H9 (cell line): ENCODE data around the gene HEXA. TPM values are rescaled to one million over a fixed set of nuclear protein-coding genes. Genes with fewer than 3 reads are reported as not detected.

Experiments used
- DNase-seq: peaks from one replicate; pipeline ENCODE4 v3.0.0-alpha.2; 2017
- H2AFZ ChIP-seq: one replicate; pipeline ENCODE4 v1.6.1; 2013; ENCODE audit warnings: mild to moderate bottlenecking, low read length, control low read depth, moderate library complexity
- H2AK5ac ChIP-seq: 2 replicates; pipeline ENCODE4 v1.6.1; 2013; ENCODE audit warnings: low read length, control low read depth, mixed read lengths; ENCODE audit not compliant: insufficient read length
- H2BK120ac ChIP-seq: one replicate; pipeline ENCODE4 v1.6.1; 2013; ENCODE audit warnings: low read depth, mild to moderate bottlenecking, low read length, control low read depth, inconsistent platforms; ENCODE audit not compliant: poor library complexity, severe bottlenecking
- H2BK12ac ChIP-seq: 2 replicates; pipeline ENCODE4 v1.6.1; 2013; ENCODE audit warnings: low read length, control low read depth, mixed read lengths, low read depth; ENCODE audit not compliant: insufficient read length
- H2BK15ac ChIP-seq: 2 replicates; pipeline ENCODE4 v1.6.1; 2013; ENCODE audit warnings: low read depth, low read length, control low read depth
- H2BK20ac ChIP-seq: one replicate; pipeline ENCODE4 v1.6.1; 2013; ENCODE audit warnings: low read depth, mild to moderate bottlenecking, low read length, control low read depth, inconsistent platforms; ENCODE audit not compliant: poor library complexity, severe bottlenecking
- H2BK5ac ChIP-seq: 2 replicates; pipeline ENCODE4 v1.6.1; 2013; ENCODE audit warnings: low read length, control low read depth, mixed read lengths; ENCODE audit not compliant: insufficient read length
- H3K14ac ChIP-seq: 2 replicates; pipeline ENCODE4 v1.6.1; 2013; ENCODE audit warnings: low read length, control low read depth; ENCODE audit not compliant: insufficient read depth
- H3K18ac ChIP-seq: 2 replicates; pipeline ENCODE4 v1.6.1; 2013; ENCODE audit warnings: low read depth, mild to moderate bottlenecking, mixed read lengths, low read length, control low read depth; ENCODE audit not compliant: insufficient read length
- H3K23ac ChIP-seq: 2 replicates; pipeline ENCODE4 v1.6.1; 2013; ENCODE audit warnings: low read length, control low read depth, mixed read lengths, low read depth; ENCODE audit not compliant: insufficient read length
- H3K23me2 ChIP-seq: 2 replicates; pipeline ENCODE4 v1.6.1; 2013; ENCODE audit warnings: low read depth, mild to moderate bottlenecking, mixed read lengths, low read length, control low read depth; ENCODE audit not compliant: insufficient read length, poor library complexity, severe bottlenecking
- H3K27ac ChIP-seq: 2 replicates; pipeline ENCODE4 v1.5.1; 2013; ENCODE audit warnings: low read length, control low read depth, mixed read lengths, low read depth; ENCODE audit not compliant: insufficient read length
- H3K27me3 ChIP-seq: 2 replicates; pipeline ENCODE4 v1.6.1; 2013; ENCODE audit warnings: low read length, control low read depth, inconsistent platforms; ENCODE audit not compliant: insufficient read depth
- H3K4ac ChIP-seq: 2 replicates; pipeline ENCODE4 v1.6.1; 2013; ENCODE audit warnings: low read depth, mild to moderate bottlenecking, control low read depth, inconsistent platforms, low read length, moderate library complexity
- H3K4me1 ChIP-seq: 2 replicates; pipeline ENCODE4 v1.6.1; 2013; ENCODE audit warnings: low read length, control low read depth, inconsistent platforms; ENCODE audit not compliant: insufficient read depth
- H3K4me2 ChIP-seq: 2 replicates; pipeline ENCODE4 v1.6.1; 2013; ENCODE audit warnings: low read length, control low read depth, mixed read lengths; ENCODE audit not compliant: insufficient read length, insufficient read depth
- H3K56ac ChIP-seq: 2 replicates; pipeline ENCODE4 v1.6.1; 2013; ENCODE audit warnings: low read depth, mild to moderate bottlenecking, mixed read lengths, low read length, control low read depth; ENCODE audit not compliant: insufficient read length
- H3K79me1 ChIP-seq: 2 replicates; pipeline ENCODE4 v1.6.1; 2013; ENCODE audit warnings: low read depth, mild to moderate bottlenecking, moderate library complexity, low read length, control low read depth, inconsistent platforms; ENCODE audit not compliant: insufficient read depth, poor library complexity, severe bottlenecking
- H3K79me2 ChIP-seq: 2 replicates; pipeline ENCODE4 v1.6.1; 2013; ENCODE audit warnings: low read length, control low read depth, inconsistent platforms; ENCODE audit not compliant: insufficient read depth
- H3K9ac ChIP-seq: 2 replicates; pipeline ENCODE4 v1.6.1; 2013; ENCODE audit warnings: low read length, control low read depth, mixed read lengths; ENCODE audit not compliant: insufficient read length; ENCODE audit errors: extremely low read depth
- H3K9me3 ChIP-seq: one replicate; pipeline ENCODE4 v1.6.1; 2013; ENCODE audit warnings: low read depth, low read length, inconsistent platforms; ENCODE audit not compliant: control insufficient read depth
- H3T11ph ChIP-seq: one replicate; pipeline ENCODE4 v1.6.1; 2013; ENCODE audit warnings: mild to moderate bottlenecking, low read length, control low read depth, inconsistent platforms
- H4K20me1 ChIP-seq: one replicate; pipeline ENCODE4 v1.6.1; 2013; ENCODE audit not compliant: control insufficient read depth, insufficient read length, insufficient read depth
- H4K5ac ChIP-seq: 2 replicates; pipeline ENCODE4 v1.6.1; 2013; ENCODE audit warnings: low read depth, mild to moderate bottlenecking, mixed read lengths, low read length, control low read depth; ENCODE audit not compliant: insufficient read length
- H4K8ac ChIP-seq: replicated peaks from 2 replicates; pipeline ENCODE4 v1.6.1; 2013; ENCODE audit warnings: low read length, control low read depth, mixed read lengths, low read depth; ENCODE audit not compliant: insufficient read length
- H4K91ac ChIP-seq: 2 replicates; pipeline ENCODE4 v1.6.1; 2013; ENCODE audit warnings: low read depth, mild to moderate bottlenecking, moderate library complexity, mixed read lengths, low read length, control low read depth; ENCODE audit not compliant: insufficient read length
- H3K27ac Mint-ChIP-seq, 3 experiments: 2 replicates in 2 of 3; 3 replicates in 1 of 3; pipeline ENCODE4 v1.8.0; 2020 to 2021; ENCODE audit warnings: mixed read lengths in 3 of 3, mild to moderate bottlenecking in 1 of 3, moderate library complexity in 1 of 3
- H3K27me3 Mint-ChIP-seq: 2 replicates; pipeline ENCODE4 v1.8.0; 2021; ENCODE audit warnings: low read depth, mild to moderate bottlenecking, moderate library complexity, mixed read lengths
- H3K36me3 Mint-ChIP-seq, 3 experiments: 2 replicates in 2 of 3; 3 replicates in 1 of 3; pipeline ENCODE4 v1.8.0; 2020 to 2021; ENCODE audit warnings: low read depth in 3 of 3, mixed read lengths in 3 of 3; ENCODE audit not compliant: insufficient read depth in 1 of 3
- H3K4me1 Mint-ChIP-seq, 2 experiments: 2 replicates each; pipeline ENCODE4 v1.8.0; 2020; ENCODE audit warnings: mixed read lengths in 2 of 2
- H3K4me3 Mint-ChIP-seq, 2 experiments: 2 replicates in 1 of 2; 3 replicates in 1 of 2; pipeline ENCODE4 v1.8.0; 2020 to 2021; ENCODE audit warnings: mild to moderate bottlenecking in 2 of 2, mixed read lengths in 2 of 2, moderate library complexity in 1 of 2
- H3K9me3 Mint-ChIP-seq, 2 experiments: 2 replicates in 1 of 2; 3 replicates in 1 of 2; pipeline ENCODE4 v1.8.0; 2020; ENCODE audit warnings: mild to moderate bottlenecking in 2 of 2, mixed read lengths in 2 of 2, moderate library complexity in 1 of 2
- CTCF ChIP-seq: fragments of 200-600 bp; sonication (generic); conservative IDR thresholded peaks from 3 replicates; pipeline ENCODE4 v1.8.0; 2021; ENCODE audit warnings: antibody characterized with exemption, mild to moderate bottlenecking
- WGBS: extraction: QIAGEN DNeasy Blood & Tissue Kit; methylation state at CpG from one replicate; pipeline ENCODE4 v1.1.7; 2013; ENCODE audit warnings: missing lambda C conversion rate, low lambda C conversion rate, mixed read lengths; ENCODE audit not compliant: insufficient read length; ENCODE audit errors: extremely low coverage; 5-methylcytosine and 5-hydroxymethylcytosine counted together
- total RNA-seq: library from RNA; stranded (reverse); gene quantifications from 2 replicates; pipeline ENCODE4 v1.2.1, GENCODE V29; 2021

Gene HEXA
- total RNA-seq, 1 experiment from 2014 or later, result 54.7 TPM

DNA sequence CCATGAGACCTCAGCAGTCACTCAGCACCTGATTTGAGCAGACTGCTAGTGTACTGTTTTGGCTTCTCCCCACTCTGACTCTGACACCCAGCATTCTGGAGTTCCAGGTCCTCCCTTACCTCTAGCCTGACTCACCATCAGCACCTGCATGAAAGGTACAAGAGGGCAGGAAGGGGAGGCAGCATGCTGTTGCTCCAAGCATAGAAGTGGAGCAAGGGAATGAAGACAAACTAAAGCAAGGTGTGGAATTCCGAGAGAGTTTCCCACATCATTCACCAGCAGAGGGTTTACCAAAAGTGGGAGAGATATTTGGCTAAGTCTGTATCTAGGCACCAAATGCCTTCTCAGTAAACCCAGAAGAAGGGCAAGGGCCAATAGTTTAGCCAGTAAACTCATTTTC is 21.3 kb downstream of the HEXA start:
- no CpG with 5 or more reads among the region's 1 CpG for whole genome bisulfite sequencing
- no peak for DNase-seq
- Histone ChIP-seq H3K23ac (no peak overlapping the region), H3K23me2 (no peaks in the 10 kb centered on the region), H3K56ac (no peak overlapping the region), H4K91ac (no peak overlapping the region), H3K79me2 (no peaks in the 10 kb centered on the region), H2BK15ac (no peak overlapping the region), H2BK5ac (no peak overlapping the region), H2AFZ (no peak overlapping the region), H3K4me2 (no peak overlapping the region), H3K27me3 (no peaks in the 10 kb centered on the region), H3K14ac (no peak overlapping the region), H3K79me1 (no peaks in the 10 kb centered on the region), H2BK120ac (no peak overlapping the region), H2BK12ac (no peak overlapping the region), H4K20me1 (no peaks in the 10 kb centered on the region), H3K9ac (no peak overlapping the region), H3K18ac (no peak overlapping the region), H3T11ph (no peak overlapping the region), H4K5ac (no peak overlapping the region), H3K9me3 (no peaks in the 10 kb centered on the region), H3K4ac (no peak overlapping the region), H3K4me1 (no peaks in the 10 kb centered on the region), H4K8ac (no peak overlapping the region), H2BK20ac (no peak overlapping the region), H3K27ac (no peak overlapping the region), H2AK5ac (no peak overlapping the region)
- Mint-ChIP-seq H3K9me3 (no peaks in the 10 kb centered on the region), H3K36me3 (peaks cover 2 to 40% (median 18%) of the 10 kb centered on the region in 3 experiments; a peak in 6 of 7 replicates), H3K4me3 (no peak overlapping the region), H3K27ac (no peak overlapping the region), H3K4me1 (no peaks in the 10 kb centered on the region), H3K27me3 (no peaks in the 10 kb centered on the region)
- no peak for TF ChIP-seq CTCF
